H9 (cell line): Measurements from ENCODE around the gene MS4A4A. TPM values are rescaled to one million over a fixed set of nuclear protein-coding genes. Genes with fewer than 3 reads are reported as not detected.

Experiments
- DNase-seq: peaks from one replicate; pipeline ENCODE4 v3.0.0-alpha.2; 2017
- H2AFZ ChIP-seq: one replicate; pipeline ENCODE4 v1.6.1; 2013; ENCODE audit warnings: mild to moderate bottlenecking, low read length, control low read depth, moderate library complexity
- H2AK5ac ChIP-seq: 2 replicates; pipeline ENCODE4 v1.6.1; 2013; ENCODE audit warnings: low read length, control low read depth, mixed read lengths; ENCODE audit not compliant: insufficient read length
- H2BK120ac ChIP-seq: one replicate; pipeline ENCODE4 v1.6.1; 2013; ENCODE audit warnings: low read depth, mild to moderate bottlenecking, low read length, control low read depth, inconsistent platforms; ENCODE audit not compliant: poor library complexity, severe bottlenecking
- H2BK12ac ChIP-seq: 2 replicates; pipeline ENCODE4 v1.6.1; 2013; ENCODE audit warnings: low read length, control low read depth, mixed read lengths, low read depth; ENCODE audit not compliant: insufficient read length
- H2BK15ac ChIP-seq: 2 replicates; pipeline ENCODE4 v1.6.1; 2013; ENCODE audit warnings: low read depth, low read length, control low read depth
- H2BK20ac ChIP-seq: one replicate; pipeline ENCODE4 v1.6.1; 2013; ENCODE audit warnings: low read depth, mild to moderate bottlenecking, low read length, control low read depth, inconsistent platforms; ENCODE audit not compliant: poor library complexity, severe bottlenecking
- H2BK5ac ChIP-seq: 2 replicates; pipeline ENCODE4 v1.6.1; 2013; ENCODE audit warnings: low read length, control low read depth, mixed read lengths; ENCODE audit not compliant: insufficient read length
- H3K14ac ChIP-seq: 2 replicates; pipeline ENCODE4 v1.6.1; 2013; ENCODE audit warnings: low read length, control low read depth; ENCODE audit not compliant: insufficient read depth
- H3K18ac ChIP-seq: 2 replicates; pipeline ENCODE4 v1.6.1; 2013; ENCODE audit warnings: low read depth, mild to moderate bottlenecking, mixed read lengths, low read length, control low read depth; ENCODE audit not compliant: insufficient read length
- H3K23ac ChIP-seq: 2 replicates; pipeline ENCODE4 v1.6.1; 2013; ENCODE audit warnings: low read length, control low read depth, mixed read lengths, low read depth; ENCODE audit not compliant: insufficient read length
- H3K23me2 ChIP-seq: 2 replicates; pipeline ENCODE4 v1.6.1; 2013; ENCODE audit warnings: low read depth, mild to moderate bottlenecking, mixed read lengths, low read length, control low read depth; ENCODE audit not compliant: insufficient read length, poor library complexity, severe bottlenecking
- H3K27ac ChIP-seq: 2 replicates; pipeline ENCODE4 v1.5.1; 2013; ENCODE audit warnings: low read length, control low read depth, mixed read lengths, low read depth; ENCODE audit not compliant: insufficient read length
- H3K27me3 ChIP-seq: 2 replicates; pipeline ENCODE4 v1.6.1; 2013; ENCODE audit warnings: low read length, control low read depth, inconsistent platforms; ENCODE audit not compliant: insufficient read depth
- H3K4ac ChIP-seq: 2 replicates; pipeline ENCODE4 v1.6.1; 2013; ENCODE audit warnings: low read depth, mild to moderate bottlenecking, control low read depth, inconsistent platforms, low read length, moderate library complexity
- H3K4me1 ChIP-seq: 2 replicates; pipeline ENCODE4 v1.6.1; 2013; ENCODE audit warnings: low read length, control low read depth, inconsistent platforms; ENCODE audit not compliant: insufficient read depth
- H3K4me2 ChIP-seq: 2 replicates; pipeline ENCODE4 v1.6.1; 2013; ENCODE audit warnings: low read length, control low read depth, mixed read lengths; ENCODE audit not compliant: insufficient read length, insufficient read depth
- H3K56ac ChIP-seq: 2 replicates; pipeline ENCODE4 v1.6.1; 2013; ENCODE audit warnings: low read depth, mild to moderate bottlenecking, mixed read lengths, low read length, control low read depth; ENCODE audit not compliant: insufficient read length
- H3K79me1 ChIP-seq: 2 replicates; pipeline ENCODE4 v1.6.1; 2013; ENCODE audit warnings: low read depth, mild to moderate bottlenecking, moderate library complexity, low read length, control low read depth, inconsistent platforms; ENCODE audit not compliant: insufficient read depth, poor library complexity, severe bottlenecking
- H3K79me2 ChIP-seq: 2 replicates; pipeline ENCODE4 v1.6.1; 2013; ENCODE audit warnings: low read length, control low read depth, inconsistent platforms; ENCODE audit not compliant: insufficient read depth
- H3K9ac ChIP-seq: 2 replicates; pipeline ENCODE4 v1.6.1; 2013; ENCODE audit warnings: low read length, control low read depth, mixed read lengths; ENCODE audit not compliant: insufficient read length; ENCODE audit errors: extremely low read depth
- H3K9me3 ChIP-seq: one replicate; pipeline ENCODE4 v1.6.1; 2013; ENCODE audit warnings: low read depth, low read length, inconsistent platforms; ENCODE audit not compliant: control insufficient read depth
- H3T11ph ChIP-seq: one replicate; pipeline ENCODE4 v1.6.1; 2013; ENCODE audit warnings: mild to moderate bottlenecking, low read length, control low read depth, inconsistent platforms
- H4K20me1 ChIP-seq: one replicate; pipeline ENCODE4 v1.6.1; 2013; ENCODE audit not compliant: control insufficient read depth, insufficient read length, insufficient read depth
- H4K5ac ChIP-seq: 2 replicates; pipeline ENCODE4 v1.6.1; 2013; ENCODE audit warnings: low read depth, mild to moderate bottlenecking, mixed read lengths, low read length, control low read depth; ENCODE audit not compliant: insufficient read length
- H4K8ac ChIP-seq: replicated peaks from 2 replicates; pipeline ENCODE4 v1.6.1; 2013; ENCODE audit warnings: low read length, control low read depth, mixed read lengths, low read depth; ENCODE audit not compliant: insufficient read length
- H4K91ac ChIP-seq: 2 replicates; pipeline ENCODE4 v1.6.1; 2013; ENCODE audit warnings: low read depth, mild to moderate bottlenecking, moderate library complexity, mixed read lengths, low read length, control low read depth; ENCODE audit not compliant: insufficient read length
- H3K27ac Mint-ChIP-seq, 3 experiments: 2 replicates in 2 of 3; 3 replicates in 1 of 3; pipeline ENCODE4 v1.8.0; 2020 to 2021; ENCODE audit warnings: mixed read lengths in 3 of 3, mild to moderate bottlenecking in 1 of 3, moderate library complexity in 1 of 3
- H3K27me3 Mint-ChIP-seq: 2 replicates; pipeline ENCODE4 v1.8.0; 2021; ENCODE audit warnings: low read depth, mild to moderate bottlenecking, moderate library complexity, mixed read lengths
- H3K36me3 Mint-ChIP-seq, 3 experiments: 2 replicates in 2 of 3; 3 replicates in 1 of 3; pipeline ENCODE4 v1.8.0; 2020 to 2021; ENCODE audit warnings: low read depth in 3 of 3, mixed read lengths in 3 of 3; ENCODE audit not compliant: insufficient read depth in 1 of 3
- H3K4me1 Mint-ChIP-seq, 2 experiments: 2 replicates each; pipeline ENCODE4 v1.8.0; 2020; ENCODE audit warnings: mixed read lengths in 2 of 2
- H3K4me3 Mint-ChIP-seq, 2 experiments: 2 replicates in 1 of 2; 3 replicates in 1 of 2; pipeline ENCODE4 v1.8.0; 2020 to 2021; ENCODE audit warnings: mild to moderate bottlenecking in 2 of 2, mixed read lengths in 2 of 2, moderate library complexity in 1 of 2
- H3K9me3 Mint-ChIP-seq, 2 experiments: 2 replicates in 1 of 2; 3 replicates in 1 of 2; pipeline ENCODE4 v1.8.0; 2020; ENCODE audit warnings: mild to moderate bottlenecking in 2 of 2, mixed read lengths in 2 of 2, moderate library complexity in 1 of 2
- CTCF ChIP-seq: fragments of 200-600 bp; sonication (generic); conservative IDR thresholded peaks from 3 replicates; pipeline ENCODE4 v1.8.0; 2021; ENCODE audit warnings: antibody characterized with exemption, mild to moderate bottlenecking
- WGBS: extraction: QIAGEN DNeasy Blood & Tissue Kit; methylation state at CpG from one replicate; pipeline ENCODE4 v1.1.7; 2013; ENCODE audit warnings: missing lambda C conversion rate, low lambda C conversion rate, mixed read lengths; ENCODE audit not compliant: insufficient read length; ENCODE audit errors: extremely low coverage; 5-methylcytosine and 5-hydroxymethylcytosine counted together
- total RNA-seq: library from RNA; stranded (reverse); gene quantifications from 2 replicates; pipeline ENCODE4 v1.2.1, GENCODE V29; 2021

Gene MS4A4A
- total RNA-seq, 1 experiment from 2014 or later = not detected

GRCh38 chr11:60230681-60231080, 49.8 kb upstream of the MS4A4A start:
- Histone ChIP-seq H2BK15ac (no peak overlapping the region), H2BK120ac (no peak overlapping the region), H3K79me2 (no peaks in the 10 kb centered on the region; the same call in 1 of the 2 replicates), H2AFZ (no peak overlapping the region), H3K56ac (no peak overlapping the region), H3K4ac (no peak overlapping the region), H3K9me3 (no peaks in the 10 kb centered on the region), H3K23me2 (no peaks in the 10 kb centered on the region), H3K9ac (no peak overlapping the region), H3K14ac (no peak overlapping the region), H3K4me1 (no peaks in the 10 kb centered on the region), H3K23ac (no peak overlapping the region), H4K20me1 (no peaks in the 10 kb centered on the region), H3T11ph (no peak overlapping the region), H4K91ac (no peak overlapping the region), H2AK5ac (no peak overlapping the region), H3K79me1 (no peaks in the 10 kb centered on the region), H3K4me2 (no peak overlapping the region), H3K27me3 (no peaks in the 10 kb centered on the region), H3K18ac (no peak overlapping the region), H4K8ac (no peak overlapping the region), H4K5ac (no peak overlapping the region), H2BK12ac (no peak overlapping the region), H2BK20ac (no peak overlapping the region), H3K27ac (no peak overlapping the region), H2BK5ac (no peak overlapping the region)
- no peak for DNase-seq
- Mint-ChIP-seq H3K27ac (no peak overlapping the region), H3K9me3 (peaks cover 1 to 3% of the 10 kb centered on the region in 2 experiments; a peak in 2 of 5 replicates), H3K4me3 (no peak overlapping the region), H3K27me3 (no peaks in the 10 kb centered on the region), H3K36me3 (no peaks in the 10 kb centered on the region), H3K4me1 (no peaks in the 10 kb centered on the region)
- no peak for TF ChIP-seq CTCF
- no CpG with 5 or more reads among the region's 1 CpG for WGBS
